ENCODE data around the gene ZDBF2. TPM values are rescaled to one million over a fixed set of nuclear protein-coding genes. Genes with fewer than 3 reads are reported as not detected.
"Not testable (repeated sequence)": the region's sequence is repeated elsewhere in the genome, so short reads cannot be mapped to it uniquely, and the experiment has no call there.

The ZDBF2 gene
- total and polyA plus RNA-seq, 3 experiments from 2014 or later: 2.0 to 7.6 (median 7.2) TPM

- Mint-ChIP-seq H3K4me3 (no peak overlapping the region), H3K27ac (no peak overlapping the region), H3K9me3 (peaks cover 6 to 19% (median 14%) of the 10 kb centered on the region in 5 donors), H3K4me1 (peaks cover 0 to 5% (median 0%) of the 10 kb centered on the region in 3 donors), H3K27me3 (peaks cover 7 to 8% of the 10 kb centered on the region in 2 donors), H3K36me3 (peaks cover 9 to 34% (median 33%) of the 10 kb centered on the region in 3 donors)
- Histone ChIP-seq H3K27ac (ENCODE audit: low read depth, low read length) (no peak overlapping the region), H3K36me3 (ENCODE audit: insufficient read depth, low read length) (no peaks in the 10 kb centered on the region), H3K9me3 (ENCODE audit: low read length) (no peaks in the 10 kb centered on the region), H3K4me3 (ENCODE audit: low read length) (no peak overlapping the region), H3K4me1 (ENCODE audit: insufficient read depth, low read length) (no peaks in the 10 kb centered on the region), H3K27me3 (ENCODE audit: insufficient read depth, low read length, poor library complexity, severe bottlenecking) (no peaks in the 10 kb centered on the region)
- ChIA-PET CTCF (no interaction called here), POLR2A (no interaction called here)
- no peak for DNase-seq
These were observed 8.3 kb downstream of the ZDBF2 start for GRCh38 chr2:206282746-206283145.

GRCh38 chr2:206287197-206287596 lies 12.7 kb downstream of the ZDBF2 start:
- no peak overlapping the region for H3K27ac Mint-ChIP-seq
- Histone ChIP-seq H3K36me3 (ENCODE audit: insufficient read depth, low read length) (no peaks in the 10 kb centered on the region), H3K9me3 (ENCODE audit: low read length) (no peaks in the 10 kb centered on the region), H3K27ac (ENCODE audit: low read depth, low read length) (no peak overlapping the region), H3K4me3 (ENCODE audit: low read length) (no peak overlapping the region), H3K4me1 (ENCODE audit: insufficient read depth, low read length) (no peaks in the 10 kb centered on the region), H3K27me3 (ENCODE audit: insufficient read depth, low read length, poor library complexity, severe bottlenecking) (no peaks in the 10 kb centered on the region)
- no peak overlapping the region for H3K4me3 Mint-ChIP-seq
- peaks cover 6 to 28% (median 15%) of the 10 kb centered on the region in 5 donors for H3K9me3 Mint-ChIP-seq
- H3K27me3 Mint-ChIP-seq: peaks cover 0 to 6% of the 10 kb centered on the region in 2 donors
- H3K4me1 Mint-ChIP-seq: peaks cover 0 to 5% (median 0%) of the 10 kb centered on the region in 3 donors
- peaks cover 16 to 62% (median 57%) of the 10 kb centered on the region in 3 donors for H3K36me3 Mint-ChIP-seq
- DNase-seq: no peak
- POLR2A ChIA-PET: no interaction called here
- CTCF ChIA-PET: no interaction called here

GRCh38 chr2:206289391-206289790 lies 14.9 kb downstream of the ZDBF2 start:
- Mint-ChIP-seq H3K9me3 (peaks cover 6 to 20% (median 13%) of the 10 kb centered on the region in 5 donors), H3K4me3 (no peak overlapping the region), H3K27me3 (peaks cover 0 to 5% of the 10 kb centered on the region in 2 donors), H3K4me1 (peaks cover 0 to 5% (median 0%) of the 10 kb centered on the region in 3 donors), H3K27ac (no peak overlapping the region), H3K36me3 (peaks cover 15 to 51% (median 47%) of the 10 kb centered on the region in 3 donors)
- H3K4me1 ChIP-seq (ENCODE audit: insufficient read depth, low read length): no peaks in the 10 kb centered on the region
- ChIA-PET POLR2A (no interaction called here), CTCF (no interaction called here)
- no peak for DNase-seq
- no peaks in the 10 kb centered on the region for H3K27me3 ChIP-seq (ENCODE audit: insufficient read depth, low read length, poor library complexity, severe bottlenecking)
- H3K9me3 ChIP-seq (ENCODE audit: low read length): no peaks in the 10 kb centered on the region
- no peaks in the 10 kb centered on the region for H3K36me3 ChIP-seq (ENCODE audit: insufficient read depth, low read length)
- H3K4me3 ChIP-seq (ENCODE audit: low read length): no peak overlapping the region
- no peak overlapping the region for H3K27ac ChIP-seq (ENCODE audit: low read depth, low read length)

GRCh38 chr2:206296128-206296527 lies 21.7 kb downstream of the ZDBF2 start:
- CTCF ChIA-PET: no interaction called here

GRCh38 chr2:206299608-206300007 lies 25.1 kb downstream of the ZDBF2 start:
- H3K4me1 ChIP-seq (ENCODE audit: insufficient read depth, low read length); H3K27ac ChIP-seq (ENCODE audit: low read depth, low read length); H3K4me3 ChIP-seq (ENCODE audit: low read length); CTCF ChIA-PET; H3K27me3 Mint-ChIP-seq; H3K9me3 ChIP-seq (ENCODE audit: low read length); DNase-seq; H3K36me3 ChIP-seq (ENCODE audit: insufficient read depth, low read length); H3K9me3 Mint-ChIP-seq; POLR2A ChIA-PET; H3K4me3 Mint-ChIP-seq; H3K4me1 Mint-ChIP-seq; H3K27ac Mint-ChIP-seq; H3K27me3 ChIP-seq (ENCODE audit: insufficient read depth, low read length, poor library complexity, severe bottlenecking): not testable (repeated sequence)
- H3K36me3 Mint-ChIP-seq: peaks cover 5 to 33% (median 26%) of the 10 kb centered on the region in 3 donors

More at GRCh38 chr2:206296128-206296527, 21.7 kb downstream of the ZDBF2 start:
- Histone ChIP-seq H3K27me3 (ENCODE audit: insufficient read depth, low read length, poor library complexity, severe bottlenecking) (no peaks in the 10 kb centered on the region), H3K4me1 (ENCODE audit: insufficient read depth, low read length) (no peaks in the 10 kb centered on the region), H3K9me3 (ENCODE audit: low read length) (no peaks in the 10 kb centered on the region), H3K36me3 (ENCODE audit: insufficient read depth, low read length) (no peaks in the 10 kb centered on the region), H3K27ac (ENCODE audit: low read depth, low read length) (no peak overlapping the region), H3K4me3 (ENCODE audit: low read length) (no peak overlapping the region)
- POLR2A ChIA-PET: no interaction called here
- Mint-ChIP-seq H3K9me3 (peaks cover 0 to 4% (median 0%) of the 10 kb centered on the region in 5 donors), H3K27ac (no peak overlapping the region), H3K4me1 (no peaks in the 10 kb centered on the region), H3K36me3 (peaks cover 9 to 33% (median 26%) of the 10 kb centered on the region in 3 donors), H3K27me3 (no peaks in the 10 kb centered on the region), H3K4me3 (no peak overlapping the region)
- DNase-seq: no peak

GRCh38 chr2:206305523-206306245 lies 31.2 kb downstream of the ZDBF2 start:
- Histone ChIP-seq H3K4me3 (ENCODE audit: low read length) (no peak overlapping the region), H3K27me3 (ENCODE audit: insufficient read depth, low read length, poor library complexity, severe bottlenecking) (no peaks in the 10 kb centered on the region), H3K27ac (ENCODE audit: low read depth, low read length) (no peak overlapping the region), H3K4me1 (ENCODE audit: insufficient read depth, low read length) (no peaks in the 10 kb centered on the region), H3K9me3 (ENCODE audit: low read length) (no peaks in the 10 kb centered on the region), H3K36me3 (ENCODE audit: insufficient read depth, low read length) (no peaks in the 10 kb centered on the region)
- Mint-ChIP-seq H3K36me3 (peaks cover 3 to 38% (median 18%) of the 10 kb centered on the region in 3 donors), H3K27ac (no peak overlapping the region), H3K4me1 (no peaks in the 10 kb centered on the region), H3K4me3 (no peak overlapping the region), H3K27me3 (no peaks in the 10 kb centered on the region), H3K9me3 (peaks cover 7 to 32% (median 9%) of the 10 kb centered on the region in 5 donors)
- POLR2A ChIA-PET: no interaction called here
- CTCF ChIA-PET: no interaction called here
- no peak for DNase-seq

GRCh38 chr2:206311026-206311425 lies 36.6 kb downstream of the ZDBF2 start:
- H3K9me3 ChIP-seq (ENCODE audit: low read length): no peaks in the 10 kb centered on the region
- Mint-ChIP-seq H3K4me3 (no peak overlapping the region), H3K27me3 (peaks cover 0 to 2% of the 10 kb centered on the region in 2 donors), H3K9me3 (peaks cover 7 to 37% (median 11%) of the 10 kb centered on the region in 5 donors), H3K36me3 (peaks cover 0 to 27% (median 0%) of the 10 kb centered on the region in 3 donors), H3K4me1 (no peaks in the 10 kb centered on the region), H3K27ac (no peak overlapping the region)
- no peak overlapping the region for H3K27ac ChIP-seq (ENCODE audit: low read depth, low read length)
- no peak for DNase-seq
- ChIA-PET CTCF (no interaction called here), POLR2A (no interaction called here)
- H3K4me3 ChIP-seq (ENCODE audit: low read length): no peak overlapping the region
- H3K4me1 ChIP-seq (ENCODE audit: insufficient read depth, low read length): no peaks in the 10 kb centered on the region
- H3K36me3 ChIP-seq (ENCODE audit: insufficient read depth, low read length): no peaks in the 10 kb centered on the region
- H3K27me3 ChIP-seq (ENCODE audit: insufficient read depth, low read length, poor library complexity, severe bottlenecking): no peaks in the 10 kb centered on the region

- H3K36me3 Mint-ChIP-seq: peaks cover 0 to 13% (median 0%) of the 10 kb centered on the region in 3 donors
- no peak overlapping the region for H3K4me3 Mint-ChIP-seq
- H3K27ac Mint-ChIP-seq: no peak overlapping the region
- DNase-seq: no peak
- Histone ChIP-seq H3K27me3 (ENCODE audit: insufficient read depth, low read length, poor library complexity, severe bottlenecking) (no peaks in the 10 kb centered on the region), H3K27ac (ENCODE audit: low read depth, low read length) (no peak overlapping the region), H3K9me3 (ENCODE audit: low read length) (no peaks in the 10 kb centered on the region), H3K4me3 (ENCODE audit: low read length) (no peak overlapping the region), H3K36me3 (ENCODE audit: insufficient read depth, low read length) (no peaks in the 10 kb centered on the region), H3K4me1 (ENCODE audit: insufficient read depth, low read length) (no peaks in the 10 kb centered on the region)
- no peaks in the 10 kb centered on the region for H3K4me1 Mint-ChIP-seq
- ChIA-PET POLR2A (no interaction called here), CTCF (no interaction called here)
- peaks cover 8 to 20% (median 13%) of the 10 kb centered on the region in 5 donors for H3K9me3 Mint-ChIP-seq
- H3K27me3 Mint-ChIP-seq: peaks cover 0 to 2% of the 10 kb centered on the region in 2 donors
These were observed 41.7 kb downstream of the ZDBF2 start for GRCh38 chr2:206316141-206316540.

Measured in CD8-positive, alpha-beta memory T cell (primary cell).